Endothelial cell of umbilical vein (primary cell): Measurements from ENCODE around the gene SLC22A15. TPM values are rescaled to one million over a fixed set of nuclear protein-coding genes. Genes with fewer than 3 reads are reported as not detected.

Experiments used
- BruUV-seq: library from RNA; stranded (reverse); fragments of 400-500 nt; replicated peaks from 2 replicates; lab custom pipeline; 2021; lab: Mats Ljungman, UMichigan
- CTCF ChIA-PET: fragments of 300-600, 350-600 bp; sonication (Branson Sonifier 250); formaldehyde crosslinking; loops from one replicate; lab custom pipeline; 2021; ENCODE audit warnings: antibody characterized with exemption, inconsistent platforms; lab: Charles Lee
- POLR2A ChIA-PET: fragments of 300-600, 350-600 bp; sonication (Branson Sonifier 250); formaldehyde crosslinking; loops from one replicate; lab custom pipeline; 2021; ENCODE audit warnings: antibody characterized with exemption, inconsistent platforms; lab: Charles Lee
- DNase-seq: peaks from one replicate; pipeline ENCODE4 v3.0.0-alpha.2; 2011; ENCODE audit warnings: low read depth, low spot score
- FAIRE-seq: peaks from 2 replicates; lab custom pipeline; 2011; peaks lifted over from hg19 to GRCh38; lab: Jason Lieb, UNC
- H2AFZ ChIP-seq: 2 replicates; pipeline ENCODE4 v1.6.0; 2012; ENCODE audit warnings: low read depth, low read length, control low read depth, inconsistent platforms
- H3K27ac ChIP-seq: 2 replicates; pipeline ENCODE4 v1.5.1; 2011; ENCODE audit warnings: low read depth, mild to moderate bottlenecking, control low read depth, low read length, moderate library complexity; ENCODE audit not compliant: insufficient read depth
- H3K27me3 ChIP-seq, 2 experiments: 2 replicates each; pipeline versions ENCODE4 v1.6.0 to v1.6.1; 2011; ENCODE audit warnings: low read length in 2 of 2, mixed read lengths in 1 of 2; ENCODE audit not compliant: control insufficient read depth in 2 of 2, insufficient read depth in 2 of 2
- H3K36me3 ChIP-seq, 2 experiments: 2 replicates in 1 of 2; 3 replicates in 1 of 2; pipeline ENCODE4 v1.5.1; 2011; ENCODE audit warnings: low read length in 2 of 2, mild to moderate bottlenecking in 1 of 2, moderate library complexity in 1 of 2; ENCODE audit not compliant: control insufficient read depth in 2 of 2, insufficient read depth in 2 of 2; ENCODE audit errors: extremely low read depth in 1 of 2
- H3K4me1 ChIP-seq: 3 replicates; pipeline ENCODE4 v1.5.1; 2011; ENCODE audit warnings: mild to moderate bottlenecking, low read length; ENCODE audit not compliant: control insufficient read depth, insufficient read depth; ENCODE audit errors: extremely low read depth
- H3K4me2 ChIP-seq: 2 replicates; pipeline ENCODE4 v1.6.1; 2011; ENCODE audit warnings: low read length, control low read depth, mixed read lengths; ENCODE audit not compliant: insufficient read depth
- H3K4me3 ChIP-seq, 3 experiments: fragments of 200-600 bp in 1 of 3; sonication (generic), shearing (Covaris generic) in 1 of 3; replicated peaks in 1 of 3; 2 replicates each; pipeline ENCODE4 v1.5.1; 2011 to 2016; ENCODE audit warnings: control low read depth in 3 of 3, low read length in 3 of 3, mild to moderate bottlenecking in 2 of 3, inconsistent platforms in 1 of 3, low read depth in 1 of 3, moderate library complexity in 1 of 3; ENCODE audit not compliant: insufficient read depth in 1 of 3
- H3K79me2 ChIP-seq: 2 replicates; pipeline ENCODE4 v1.6.0; 2012; ENCODE audit warnings: low read length, inconsistent platforms; ENCODE audit not compliant: control insufficient read depth, insufficient read depth
- H3K9ac ChIP-seq: replicated peaks from 2 replicates; pipeline ENCODE3; 2011; ENCODE audit warnings: low read length, control low read depth; ENCODE audit not compliant: insufficient read depth; ENCODE audit errors: extremely low read depth
- H3K9me1 ChIP-seq: replicated peaks from 3 replicates; pipeline ENCODE4 v1.6.0; 2011; ENCODE audit warnings: mild to moderate bottlenecking, low read length; ENCODE audit not compliant: control insufficient read depth, insufficient read depth; ENCODE audit errors: extremely low read depth
- H3K9me3 ChIP-seq: replicated peaks from 2 replicates; pipeline ENCODE4 v1.5.1; 2012; ENCODE audit warnings: low read length, inconsistent platforms; ENCODE audit not compliant: control insufficient read depth, insufficient read depth
- H4K20me1 ChIP-seq: replicated peaks from 2 replicates; pipeline ENCODE3; 2011; ENCODE audit warnings: mild to moderate bottlenecking, low read length; ENCODE audit not compliant: control insufficient read depth, insufficient read depth; ENCODE audit errors: extremely low read depth
- CTCF ChIP-seq, 2 donors: IDR thresholded peaks; 1 replicate in 1 of 2; 2 replicates in 1 of 2; pipeline ENCODE4 v1.5.1; 2011; ENCODE audit warnings: low read length in 2 of 2, mild to moderate bottlenecking in 2 of 2, moderate library complexity in 2 of 2, control low read depth in 1 of 2, inconsistent platforms in 1 of 2, low read depth in 1 of 2; ENCODE audit not compliant: insufficient read depth in 1 of 2; ENCODE audit errors: extremely low read depth in 1 of 2
- EZH2 ChIP-seq: IDR thresholded peaks from 2 replicates; pipeline ENCODE4 v1.6.1; 2012; ENCODE audit warnings: borderline replicate concordance, low read depth, mild to moderate bottlenecking, moderate library complexity, low read length, inconsistent platforms; ENCODE audit not compliant: severe bottlenecking
- FOS ChIP-seq: IDR thresholded peaks from 2 replicates; pipeline ENCODE4 v1.6.1; 2011; ENCODE audit warnings: mild to moderate bottlenecking, low read length, moderate library complexity, borderline replicate concordance; ENCODE audit not compliant: insufficient read depth
- GATA2 ChIP-seq: IDR thresholded peaks from 2 replicates; pipeline ENCODE4 v1.7.0; 2011; ENCODE audit warnings: low read depth, mild to moderate bottlenecking, moderate library complexity, mixed read lengths, low read length; ENCODE audit not compliant: insufficient read length, insufficient read depth
- JUN ChIP-seq: IDR thresholded peaks from 2 replicates; pipeline ENCODE4 v1.6.1; 2011; ENCODE audit warnings: borderline replicate concordance, low read depth; ENCODE audit not compliant: insufficient read length, insufficient read depth
- MYC ChIP-seq: IDR thresholded peaks from one replicate; pipeline ENCODE4 v1.6.1; 2011; ENCODE audit warnings: mild to moderate bottlenecking, low read depth, low read length
- POLR2A ChIP-seq: IDR thresholded peaks from 2 replicates; pipeline ENCODE4 v1.6.1; 2012; ENCODE audit warnings: low read depth, mild to moderate bottlenecking, control low read depth, low read length
- POLR2AphosphoS5 ChIP-seq: IDR thresholded peaks from 2 replicates; pipeline ENCODE4 v1.6.1; 2012; ENCODE audit warnings: low read depth, mild to moderate bottlenecking, control low read depth, low read length, moderate library complexity; ENCODE audit not compliant: insufficient read depth
- dilution Hi-C: fragments of 300-500 bp; cut with MboI; formaldehyde crosslinking; loops from one replicate; pipeline ENCODE4 v1.15.0; 2019; ENCODE audit warnings: low sequenced_read_pairs; ENCODE audit not compliant: extremely low pct_ligation_motif_present
- intact Hi-C: fragments of 100-400 bp; cut with micrococcal nuclease; formaldehyde crosslinking; loops from one replicate; pipeline ENCODE4 v1.10.0; 2022
- polyA plus RNA-seq, 4 experiments: library from polyadenylated mRNA; depleted of rRNA in 3 of 4; stranded (reverse) in 3 of 4; unstranded in 1 of 4; fragments of >200 nt; gene quantifications; 2 replicates each; pipeline versions ENCODE4 v1.2.1 to v1.2.3, GENCODE V29; 2011 to 2012; ENCODE audit warnings: missing spikeins in 1 of 4
- total RNA-seq: library from RNA; stranded (reverse); gene quantifications from 2 replicates; pipeline ENCODE4 v1.2.3, GENCODE V29; 2021
- TF ChIP-seq, protein P1 (sequence below): IDR thresholded peaks from 2 replicates; pipeline ENCODE4 v1.6.1; 2011; ENCODE audit not compliant: insufficient read depth, insufficient read length

Gene SLC22A15
- total and polyA plus RNA-seq, 2 donors (not counting 3 experiments of a cell fraction or from before 2014, with no cell fraction given) = 0.44 TPM; not detected in 1

DNA sequence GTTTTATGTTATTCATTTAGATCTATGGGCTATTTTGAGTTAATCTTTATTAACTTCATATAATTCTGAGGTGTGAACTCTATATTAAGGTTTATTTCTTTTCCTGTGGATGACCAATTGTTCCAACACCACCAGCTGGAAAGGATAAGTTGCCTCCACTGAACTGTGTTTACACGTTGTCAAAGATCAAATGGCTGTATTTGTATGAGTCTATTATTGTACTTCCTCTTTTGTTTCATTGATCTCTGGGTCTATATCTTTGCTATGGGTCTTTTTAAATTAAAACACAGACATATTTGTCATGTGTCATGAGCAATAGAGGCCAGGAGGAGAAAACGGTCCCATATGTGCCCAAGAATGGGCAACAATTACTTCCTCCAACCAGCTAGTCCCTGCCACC lies 129.7 kb downstream of the SLC22A15 start:
- Histone ChIP-seq H3K9me3 (no peaks in the 10 kb centered on the region), H2AFZ (no peak overlapping the region), H3K27me3 (no peaks in the 10 kb centered on the region), H3K27ac (no peak overlapping the region), H3K4me1 (no peaks in the 10 kb centered on the region), H4K20me1 (no peaks in the 10 kb centered on the region), H3K9ac (no peak overlapping the region), H3K9me1 (no peaks in the 10 kb centered on the region), H3K4me3 (no peak overlapping the region), H3K36me3 (no peaks in the 10 kb centered on the region), H3K4me2 (no peak overlapping the region), H3K79me2 (no peaks in the 10 kb centered on the region)
- FAIRE-seq (no peak), DNase-seq (no peak)
- TF ChIP-seq POLR2AphosphoS5 (no peak), CTCF (IDR thresholded peaks at IDR 0.05; ENCODE audit: extremely low read depth in 1 of 2, insufficient read depth in 1 of 2, low read depth in 1 of 2, low read length in 2 of 2) (no peak), POLR2A (no peak), EZH2 (no peak), GATA2 (no peak), JUN (no peak), MYC (no peak), FOS (no peak)
- TF ChIP-seq, protein P1, sequence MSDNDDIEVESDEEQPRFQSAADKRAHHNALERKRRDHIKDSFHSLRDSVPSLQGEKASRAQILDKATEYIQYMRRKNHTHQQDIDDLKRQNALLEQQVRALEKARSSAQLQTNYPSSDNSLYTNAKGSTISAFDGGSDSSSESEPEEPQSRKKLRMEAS = no peak
- POLR2A ChIA-PET = no interaction called here
- dilution Hi-C loops = no loop called here
- CTCF ChIA-PET = interaction anchor here (1.1 kb wide), 1 partner anchor 33 kb away, joined by 3 read pairs; no protein-coding TSS in a partner anchor
- BruUV-seq = no TSS peak
- intact Hi-C loops = no loop called here
